Small intestine (tissue), 7 donors: ENCODE results near the gene SULT1E1. TPM values are rescaled to one million over a fixed set of nuclear protein-coding genes. Genes with fewer than 3 reads are reported as not detected.

Experiments used
- DNase-seq, 2 donors: peaks; one replicate each; pipeline versions ENCODE4 v3.0.0 to v3.0.0-alpha.2; 2013
- FAIRE-seq: peaks from 2 replicates; lab custom pipeline; 2012; peaks lifted over from hg19 to GRCh38; lab: Jason Lieb, UNC
- H3K27ac ChIP-seq, 3 donors: one replicate each; pipeline ENCODE4 v1.5.1; 2013; ENCODE audit warnings: low read length in 2 of 3, mild to moderate bottlenecking in 2 of 3, control low read depth in 1 of 3, inconsistent platforms in 1 of 3, low read depth in 1 of 3, moderate library complexity in 1 of 3
- H3K27me3 ChIP-seq, 3 donors: one replicate each; pipeline ENCODE4 v1.6.1; 2013; ENCODE audit warnings: low read length in 3 of 3, inconsistent platforms in 1 of 3; ENCODE audit not compliant: control insufficient read depth in 3 of 3, insufficient read depth in 3 of 3
- H3K36me3 ChIP-seq, 3 donors: one replicate each; pipeline ENCODE4 v1.6.1; 2013; ENCODE audit warnings: low read length in 3 of 3, inconsistent platforms in 1 of 3, low read depth in 1 of 3, mild to moderate bottlenecking in 1 of 3, moderate library complexity in 1 of 3; ENCODE audit not compliant: control insufficient read depth in 3 of 3, insufficient read depth in 2 of 3
- H3K4me1 ChIP-seq, 3 donors: one replicate each; pipeline ENCODE4 v1.6.1; 2013; ENCODE audit warnings: low read length in 2 of 3, inconsistent platforms in 1 of 3, low read depth in 1 of 3, mild to moderate bottlenecking in 1 of 3, moderate library complexity in 1 of 3; ENCODE audit not compliant: control insufficient read depth in 3 of 3, insufficient read depth in 2 of 3
- H3K4me3 ChIP-seq, 3 donors: one replicate each; pipeline ENCODE4 v1.5.1; 2013; ENCODE audit warnings: low read length in 3 of 3, control low read depth in 1 of 3, inconsistent platforms in 1 of 3, low read depth in 1 of 3, mild to moderate bottlenecking in 1 of 3, moderate library complexity in 1 of 3
- H3K9me3 ChIP-seq, 2 donors: one replicate each; pipeline ENCODE4 v1.6.1; 2013; ENCODE audit warnings: low read depth in 1 of 2, low read length in 1 of 2; ENCODE audit not compliant: control insufficient read depth in 2 of 2, insufficient read depth in 1 of 2
- WGBS, 3 donors: extraction: QIAGEN DNeasy Blood & Tissue Kit; methylation state at CpG; one replicate each; pipeline ENCODE4 v1.1.7; 2013; 5-methylcytosine and 5-hydroxymethylcytosine counted together
- polyA plus RNA-seq, 4 donors: library from polyadenylated mRNA; stranded (reverse) in 3 of 4; unstranded in 1 of 4; fragments of 200-250 nt in 3 of 4; fragments of 120-200 nt in 1 of 4; gene quantifications; one replicate each; pipeline versions ENCODE4 v1.2.1 to v1.2.3, GENCODE V29; 2013
- donor health status: healthy with polysubstance abuse.
- donor health status: control.
- donor health status: control.
- donor health status: Bipolar disorder and iron deficiency.
- donor health status: healthy.

The SULT1E1 gene
- polyA plus RNA-seq, 4 donors: 13.2 to 151 (median 21.4) TPM

DNA sequence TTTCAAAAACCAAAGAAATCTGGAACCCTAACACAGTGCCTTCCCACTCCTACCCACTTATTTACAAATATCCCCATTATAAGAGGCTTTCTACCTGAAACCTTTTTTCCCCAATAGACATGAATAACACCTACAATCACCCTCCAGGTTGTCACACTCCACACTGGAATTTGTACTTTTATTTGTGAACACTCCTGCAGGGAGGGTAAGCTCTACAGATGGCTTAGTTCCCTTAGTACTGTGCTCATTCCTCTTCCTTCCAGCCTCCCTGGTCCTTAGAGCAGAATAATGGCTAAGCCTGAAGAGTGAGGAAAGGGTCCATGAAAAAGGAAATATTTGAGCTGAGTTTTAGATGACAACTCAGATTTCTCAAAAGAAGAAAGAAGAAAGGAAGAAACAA is 22.2 kb upstream of the SULT1E1 start:
- H3K36me3 ChIP-seq: no peaks in the 10 kb centered on the region
- no peaks in the 10 kb centered on the region for H3K27me3 ChIP-seq
- DNase-seq (no peak), FAIRE-seq (no peak)
- no peak overlapping the region for H3K4me3 ChIP-seq
- peaks cover 0 to 9% of the 10 kb centered on the region in 2 donors for H3K9me3 ChIP-seq
- no peak overlapping the region for H3K27ac ChIP-seq
- peaks cover 0 to 5% (median 0%) of the 10 kb centered on the region in 3 donors for H3K4me1 ChIP-seq

DNA sequence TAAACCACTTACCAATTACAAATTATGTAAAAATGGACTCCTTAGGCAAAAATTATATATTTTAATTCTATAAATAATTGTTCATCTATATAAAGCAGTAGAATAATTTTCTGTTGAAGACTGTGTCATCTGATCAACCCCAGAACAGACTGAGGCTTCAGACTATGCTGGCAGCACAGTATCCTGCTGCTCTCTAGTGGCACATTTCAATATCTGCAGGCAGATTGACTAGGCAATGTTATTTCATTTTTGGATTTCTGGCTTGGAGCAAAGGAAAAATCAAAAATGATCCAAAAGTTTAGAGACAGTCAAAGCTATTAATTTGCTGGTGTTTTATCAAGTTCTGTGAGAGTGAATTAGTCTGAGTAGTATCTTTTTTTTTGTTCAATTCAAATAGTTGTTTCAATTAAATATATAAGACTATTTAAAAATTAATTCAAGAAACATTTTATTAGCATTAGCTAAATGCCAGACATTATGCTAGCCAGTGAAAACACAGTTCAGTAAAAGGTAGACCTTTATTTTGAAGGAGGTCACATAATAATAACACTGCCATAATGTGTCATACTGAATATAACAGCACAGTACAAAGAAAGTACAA is 21.3 kb upstream of the SULT1E1 start:
- no peak overlapping the region for H3K4me3 ChIP-seq
- H3K27me3 ChIP-seq: no peaks in the 10 kb centered on the region
- H3K4me1 ChIP-seq: peaks cover 0 to 11% (median 0%) of the 10 kb centered on the region in 3 donors
- DNase-seq: peak; percentile 56 to 62
- H3K9me3 ChIP-seq: peaks cover 0 to 9% of the 10 kb centered on the region in 2 donors
- H3K36me3 ChIP-seq: no peaks in the 10 kb centered on the region
- FAIRE-seq: peak; percentile 23
- no peak overlapping the region for H3K27ac ChIP-seq

DNA sequence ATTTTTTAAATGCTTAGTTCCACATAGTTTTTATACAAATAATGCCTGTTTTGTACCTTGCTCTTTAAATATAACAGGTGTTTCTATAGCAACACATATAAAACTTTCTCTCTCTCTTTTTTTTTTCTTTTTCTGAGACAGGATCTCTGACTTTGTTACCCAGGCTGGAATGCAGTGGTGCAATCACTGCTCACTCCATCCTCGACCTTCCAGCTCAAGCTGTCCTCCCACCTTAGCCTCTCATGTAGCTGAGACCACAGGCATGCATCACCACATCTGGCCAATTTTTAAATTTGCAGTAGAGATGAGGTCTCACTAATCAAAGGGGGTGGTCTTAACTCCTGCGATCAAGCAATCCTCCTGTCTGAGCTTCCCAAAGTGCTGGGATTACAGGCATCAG is 18.3 kb upstream of the SULT1E1 start:
- FAIRE-seq: no peak
- Histone ChIP-seq H3K9me3 (peaks cover 0 to 2% of the 10 kb centered on the region in 2 donors), H3K27me3 (no peaks in the 10 kb centered on the region), H3K36me3 (no peaks in the 10 kb centered on the region), H3K4me1 (peaks cover 0 to 18% (median 5%) of the 10 kb centered on the region in 3 donors), H3K27ac (no peak overlapping the region), H3K4me3 (no peak overlapping the region)
- DNase-seq: no peak
- 71 to 100% (median 77%) methylated on average over 2 of the region's 2 CpGs for WGBS, 3 donors

DNA sequence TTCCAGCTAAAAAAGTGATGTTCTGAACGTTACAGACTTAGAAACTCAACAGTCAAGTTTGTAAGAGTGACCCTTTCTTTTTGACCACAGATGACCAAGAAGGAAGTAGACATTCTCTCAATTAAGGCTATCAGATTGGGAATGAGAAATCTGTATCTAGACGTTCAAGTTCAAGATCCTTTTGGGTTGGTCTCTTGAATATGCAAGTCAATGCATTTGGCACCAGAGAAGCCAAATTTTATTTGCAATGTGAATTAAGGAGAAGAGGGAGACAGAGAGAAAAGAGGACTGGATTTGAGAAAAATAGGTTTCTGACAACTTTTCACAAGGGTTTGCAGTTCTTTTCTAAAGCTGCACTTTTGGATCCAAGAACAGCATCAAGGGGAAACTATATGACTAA is 17.5 kb upstream of the SULT1E1 start:
- DNase-seq (no peak), FAIRE-seq (no peak)
- H3K9me3 ChIP-seq: no peaks in the 10 kb centered on the region
- H3K4me1 ChIP-seq: peaks cover 0 to 18% (median 5%) of the 10 kb centered on the region in 3 donors
- no peaks in the 10 kb centered on the region for H3K27me3 ChIP-seq
- H3K27ac ChIP-seq: no peak overlapping the region
- H3K4me3 ChIP-seq: no peak overlapping the region
- 44 to 49% (median 48%) methylated on average over 2 of the region's 2 CpGs for WGBS, 3 donors
- no peaks in the 10 kb centered on the region for H3K36me3 ChIP-seq

DNA sequence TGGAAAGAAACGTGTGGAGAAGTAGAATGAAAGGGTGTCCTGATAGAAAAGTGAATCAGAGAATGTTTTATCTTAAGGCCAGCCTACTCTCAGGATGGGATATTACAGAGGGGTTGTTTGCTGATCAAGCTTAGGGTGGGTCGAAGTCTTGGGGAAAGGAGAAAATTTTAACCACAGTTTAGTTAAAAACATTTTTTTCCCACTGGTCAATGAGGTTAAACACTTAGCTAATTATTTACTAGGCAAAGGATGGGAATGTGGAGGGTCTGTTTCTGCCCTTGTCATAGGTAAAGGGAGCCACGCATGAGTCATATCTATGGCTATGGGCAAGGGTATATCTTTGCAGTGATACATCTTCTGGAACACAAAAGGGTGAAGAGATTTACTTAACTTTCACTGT is 16.1 kb upstream of the SULT1E1 start:
- Histone ChIP-seq H3K4me3 (no peak overlapping the region), H3K27me3 (no peaks in the 10 kb centered on the region), H3K27ac (peak overlapping the region in 1 of 3 donors; percentile 70), H3K4me1 (peaks cover 0 to 18% (median 5%) of the 10 kb centered on the region in 3 donors), H3K36me3 (no peaks in the 10 kb centered on the region), H3K9me3 (no peaks in the 10 kb centered on the region)
- FAIRE-seq (no peak), DNase-seq (peak in 1 of 2 donors; percentile 41)
- 31 to 61% (median 41%) methylated on average over 3 of the region's 3 CpGs for WGBS, 3 donors

DNA sequence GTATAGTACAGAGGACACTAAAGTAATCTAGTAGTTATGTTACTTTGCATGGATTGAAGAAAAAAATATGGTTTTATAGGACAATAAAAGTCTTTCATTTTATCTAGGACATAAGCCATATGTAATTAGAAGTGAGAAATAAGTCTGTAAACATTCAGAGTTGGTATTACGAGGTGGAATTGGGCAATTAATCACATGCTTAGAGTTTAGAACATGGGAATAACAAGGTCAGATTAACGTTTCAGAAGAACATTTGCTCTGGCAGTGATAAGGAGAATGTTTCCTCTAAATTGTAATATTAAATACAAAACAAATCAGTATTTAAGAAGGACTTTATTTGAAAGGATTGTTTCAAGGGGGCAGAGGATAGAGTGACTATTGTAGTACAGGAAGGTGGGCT is 15.6 kb upstream of the SULT1E1 start:
- Histone ChIP-seq H3K27ac (peak overlapping the region in 1 of 3 donors; percentile 70), H3K36me3 (no peaks in the 10 kb centered on the region), H3K4me1 (peaks cover 0 to 16% (median 5%) of the 10 kb centered on the region in 3 donors), H3K9me3 (no peaks in the 10 kb centered on the region), H3K4me3 (no peak overlapping the region), H3K27me3 (no peaks in the 10 kb centered on the region)
- DNase-seq (peak; percentile 40 to 62), FAIRE-seq (peak; percentile 67)
- 12 to 31% (median 24%) methylated on average over 2 of the region's 2 CpGs for WGBS, 3 donors

DNA sequence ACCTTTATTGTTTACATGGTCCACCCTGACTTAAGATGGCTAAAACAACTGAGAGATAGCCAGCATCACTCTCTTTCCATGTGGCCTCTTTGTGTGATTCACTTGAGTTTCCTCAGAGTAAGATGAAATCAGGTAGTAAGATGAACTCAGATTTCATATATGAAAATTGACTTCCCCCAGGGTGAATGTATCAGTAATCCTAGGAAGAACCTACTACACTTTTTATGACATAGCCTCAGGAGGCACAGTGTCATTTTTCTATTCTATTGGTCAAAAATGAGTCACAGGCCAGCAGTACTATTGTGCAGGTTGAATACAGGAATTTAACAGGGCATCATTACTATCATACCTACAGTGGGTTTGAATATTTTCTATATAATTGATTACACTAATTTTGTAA is 14.6 kb upstream of the SULT1E1 start:
- Histone ChIP-seq H3K9me3 (peaks cover 0 to 6% of the 10 kb centered on the region in 2 donors), H3K36me3 (no peaks in the 10 kb centered on the region), H3K27me3 (no peaks in the 10 kb centered on the region), H3K4me1 (peaks cover 0 to 15% (median 5%) of the 10 kb centered on the region in 3 donors), H3K27ac (no peak overlapping the region), H3K4me3 (no peak overlapping the region)
- DNase-seq (no peak), FAIRE-seq (no peak)

DNA sequence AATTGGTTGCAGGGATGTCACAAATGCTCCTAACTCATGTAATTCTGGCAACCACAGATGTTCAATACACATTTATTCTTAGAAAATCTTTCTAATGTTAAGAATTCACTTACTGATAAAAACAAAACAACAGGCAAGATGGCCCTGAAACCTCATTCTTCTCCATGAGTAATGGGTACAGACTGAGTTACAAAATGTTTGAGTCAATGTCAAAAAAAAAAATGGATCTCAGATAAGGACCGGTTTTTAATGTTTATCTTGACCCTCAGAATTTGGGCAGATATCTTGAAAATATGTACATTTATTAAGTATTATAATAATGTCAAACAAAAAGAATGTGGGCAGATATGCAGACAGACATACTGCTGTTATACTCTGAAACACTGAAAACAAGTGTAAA is 1.8 kb upstream of the SULT1E1 start:
- no peak for DNase-seq
- no peak overlapping the region for H3K4me3 ChIP-seq
- no peak for FAIRE-seq
- peaks cover 0 to 3% (median 0%) of the 10 kb centered on the region in 3 donors for H3K4me1 ChIP-seq
- no peaks in the 10 kb centered on the region for H3K9me3 ChIP-seq
- H3K27ac ChIP-seq: no peak overlapping the region
- WGBS, 3 donors: 18 to 37% (median 27%) methylated on average over 1 of the region's 1 CpG
- H3K27me3 ChIP-seq: no peaks in the 10 kb centered on the region
- H3K36me3 ChIP-seq: no peaks in the 10 kb centered on the region
